T-helper 2 cell treated with Interferon-gamma antibody and Interleukin-4, amounts not matched to agents 5 μg/mL and 100 μg/mL, for 36 hours (primary cell): ENCODE measurements around the gene ZDHHC11B.
A peak's percentile ranks its signal among the peaks of the same experiment; 100 is the strongest.
"Not testable (repeated sequence)": the region's sequence is repeated elsewhere in the genome, so short reads cannot be mapped to it uniquely, and the experiment has no call there.

Source experiments
- DNase-seq: peaks from one replicate; pipeline ENCODE4 v3.0.0; 2021; ENCODE audit warnings: low spot score
- H3K27ac Mint-ChIP-seq: one replicate; pipeline ENCODE4 v1.8.0; 2021; ENCODE audit warnings: mild to moderate bottlenecking, mixed read lengths
- H3K27me3 Mint-ChIP-seq: one replicate; pipeline ENCODE4 v1.8.0; 2021; ENCODE audit warnings: low read depth, mixed read lengths
- H3K36me3 Mint-ChIP-seq: one replicate; pipeline ENCODE4 v1.8.0; 2021; ENCODE audit warnings: low read depth, mixed read lengths
- H3K4me1 Mint-ChIP-seq: one replicate; pipeline ENCODE4 v1.8.0; 2021; ENCODE audit warnings: low read depth, mixed read lengths
- H3K4me3 Mint-ChIP-seq: one replicate; pipeline ENCODE4 v1.8.0; 2022; ENCODE audit warnings: mild to moderate bottlenecking, moderate library complexity, mixed read lengths
- H3K9me3 Mint-ChIP-seq: one replicate; pipeline ENCODE4 v1.8.0; 2021; ENCODE audit warnings: mixed read lengths

The ZDHHC11B gene

DNA sequence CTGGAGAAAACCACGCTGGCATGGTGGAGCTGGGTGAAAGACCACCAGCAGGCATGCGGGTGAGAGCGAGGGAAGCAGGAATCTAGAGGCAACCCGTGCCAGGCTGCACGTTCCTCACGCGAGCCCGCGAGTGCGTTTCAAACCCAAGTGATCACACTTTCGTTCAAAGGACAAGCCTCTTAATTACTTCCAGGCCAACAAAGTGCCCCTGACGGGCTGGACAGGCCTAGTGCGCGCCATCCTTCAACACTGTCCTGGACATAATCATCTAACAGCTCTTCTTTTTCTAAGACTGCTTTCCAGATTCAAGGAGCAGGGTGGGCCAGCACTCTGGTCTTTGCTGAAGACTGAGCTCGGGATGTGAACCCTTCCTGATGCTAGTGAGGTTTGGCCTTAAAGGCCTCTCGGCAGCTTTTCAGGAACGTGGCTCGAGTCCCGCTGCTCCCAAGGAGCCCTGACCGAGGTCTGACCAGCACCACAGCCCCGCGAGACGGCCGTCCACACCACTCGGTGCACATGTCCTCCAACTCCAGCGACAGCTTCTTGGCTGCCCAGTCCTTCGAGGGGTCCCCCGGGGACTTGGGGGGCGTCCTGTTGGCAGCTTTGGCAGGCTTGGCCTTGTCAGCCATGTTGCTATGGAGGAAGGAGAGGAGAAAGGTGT, 14.9 kb downstream of the ZDHHC11B start:
- H3K9me3 Mint-ChIP-seq, H3K36me3 Mint-ChIP-seq, H3K27me3 Mint-ChIP-seq, H3K4me1 Mint-ChIP-seq, H3K4me3 Mint-ChIP-seq, DNase-seq, H3K27ac Mint-ChIP-seq: not testable (repeated sequence)

DNA sequence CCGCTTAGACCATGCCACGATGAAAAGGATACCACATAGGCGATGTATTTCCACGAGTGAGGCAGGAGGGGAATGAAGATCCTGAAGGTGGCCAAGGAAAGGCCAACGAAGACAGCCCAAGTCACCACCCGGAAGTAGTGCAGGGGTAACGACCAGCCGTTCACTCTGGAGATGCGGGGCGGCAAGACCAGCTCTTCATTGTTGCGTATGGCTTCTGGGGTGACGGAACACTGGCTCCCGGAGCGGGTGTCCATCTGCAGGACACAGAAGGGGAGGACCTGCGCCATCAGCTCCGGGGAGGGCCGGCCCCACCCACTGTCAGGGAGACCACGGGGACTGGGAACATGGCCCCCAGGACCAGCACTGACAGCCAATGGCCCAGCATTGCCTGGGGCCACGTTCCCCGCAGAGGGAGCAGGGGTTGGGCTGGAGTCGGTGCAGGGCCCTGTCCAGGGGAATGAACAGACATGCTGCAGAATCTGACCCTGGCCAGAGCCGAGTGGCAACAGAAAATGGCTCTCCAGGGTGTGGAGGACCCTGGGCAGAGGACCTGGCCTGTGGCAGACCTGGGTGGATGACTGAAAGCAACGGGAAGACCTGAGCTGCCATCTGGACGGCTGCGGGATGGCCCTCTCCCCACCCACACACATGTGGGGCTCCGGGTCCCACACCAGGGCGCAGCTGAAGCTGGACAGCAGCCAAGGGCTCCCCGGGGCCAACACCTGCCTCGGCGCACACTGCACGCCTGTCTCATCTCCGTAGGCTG, 17.7 kb downstream of the ZDHHC11B start:
- no peak for DNase-seq
- H3K4me3 Mint-ChIP-seq = no peak overlapping the region
- H3K27me3 Mint-ChIP-seq = no peaks in the 10 kb centered on the region
- H3K27ac Mint-ChIP-seq = no peak overlapping the region
- no peaks in the 10 kb centered on the region for H3K4me1 Mint-ChIP-seq
- H3K36me3 Mint-ChIP-seq = no peaks in the 10 kb centered on the region
- no peaks in the 10 kb centered on the region for H3K9me3 Mint-ChIP-seq

DNA sequence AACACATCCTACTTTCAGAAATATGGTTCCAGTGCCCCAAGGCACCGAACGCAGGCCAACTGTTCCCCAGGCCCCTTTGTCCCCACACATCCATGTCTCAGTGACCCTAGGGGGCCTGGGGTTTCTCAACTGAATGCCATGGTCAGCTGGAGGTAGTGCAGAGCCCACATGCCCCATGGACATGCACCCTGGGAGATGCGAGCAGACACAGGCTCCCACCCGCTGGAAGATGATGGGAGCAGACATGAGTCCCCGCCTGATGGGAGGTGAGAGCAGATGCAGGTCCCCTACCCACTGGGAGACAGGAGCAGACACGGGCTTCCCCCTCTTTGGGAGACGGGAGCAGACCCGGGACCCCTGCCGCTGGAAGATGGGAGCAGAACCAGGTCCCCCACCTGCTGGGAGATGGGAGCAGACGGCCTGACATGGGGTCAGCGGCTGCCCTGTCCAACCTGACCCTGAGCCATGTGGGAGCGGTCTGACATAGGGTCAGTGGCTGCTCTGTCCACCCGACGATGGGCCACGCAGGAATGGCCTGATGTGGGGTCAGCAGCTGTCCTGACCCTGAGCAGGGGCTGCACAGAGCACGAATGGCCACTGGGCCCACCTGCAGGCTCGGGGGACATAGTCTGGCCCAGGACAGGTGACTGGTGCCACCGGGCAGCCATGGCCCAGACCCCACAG, 18.4 kb downstream of the ZDHHC11B start:
- Mint-ChIP-seq H3K4me1 (no peaks in the 10 kb centered on the region), H3K9me3 (no peaks in the 10 kb centered on the region), H3K4me3 (no peak overlapping the region), H3K36me3 (no peaks in the 10 kb centered on the region), H3K27ac (no peak overlapping the region), H3K27me3 (no peaks in the 10 kb centered on the region)
- no peak for DNase-seq

DNA sequence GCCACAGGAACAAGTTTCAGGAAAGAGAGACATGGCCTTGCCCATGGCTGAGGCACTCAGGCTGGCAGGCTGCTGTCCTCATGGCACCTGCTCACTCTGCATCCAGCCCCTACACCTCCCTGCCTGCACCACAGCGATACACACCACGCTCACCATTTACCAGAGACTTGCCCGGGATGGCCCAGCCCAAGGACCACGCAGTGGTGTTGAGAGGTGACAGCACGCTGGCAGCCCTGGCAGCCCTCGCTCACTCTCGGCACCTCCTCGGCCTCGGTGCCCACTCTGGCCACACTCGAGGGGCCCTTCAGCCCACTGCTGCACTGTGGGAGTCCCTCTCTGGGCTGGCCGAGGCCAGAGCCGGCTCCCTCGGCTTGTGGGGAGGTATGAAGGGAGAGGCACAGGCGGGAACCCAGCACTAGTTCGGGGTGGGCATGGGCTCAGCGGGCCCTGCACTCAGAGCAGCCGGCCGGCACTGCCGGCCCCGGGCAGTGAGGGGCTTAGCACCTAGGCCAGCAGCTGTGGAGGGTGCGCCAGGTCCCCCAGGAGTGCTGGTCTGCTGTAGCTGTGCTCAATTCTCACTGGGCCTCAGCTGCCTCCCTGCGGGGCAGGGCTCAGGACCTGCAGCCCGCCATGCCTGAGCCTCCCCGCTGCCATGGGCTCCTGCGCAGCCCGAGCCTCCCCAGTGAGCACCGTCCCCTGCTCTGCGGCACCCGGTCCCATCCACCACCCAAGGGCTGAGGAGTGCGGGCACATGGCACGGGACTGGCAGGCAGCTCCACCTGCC, 20.3 kb downstream of the ZDHHC11B start:
- Mint-ChIP-seq H3K27ac (no peak overlapping the region), H3K9me3 (no peaks in the 10 kb centered on the region), H3K36me3 (no peaks in the 10 kb centered on the region), H3K4me3 (no peak overlapping the region), H3K27me3 (no peaks in the 10 kb centered on the region), H3K4me1 (peaks cover 2% of the 10 kb centered on the region)
- no peak for DNase-seq

DNA sequence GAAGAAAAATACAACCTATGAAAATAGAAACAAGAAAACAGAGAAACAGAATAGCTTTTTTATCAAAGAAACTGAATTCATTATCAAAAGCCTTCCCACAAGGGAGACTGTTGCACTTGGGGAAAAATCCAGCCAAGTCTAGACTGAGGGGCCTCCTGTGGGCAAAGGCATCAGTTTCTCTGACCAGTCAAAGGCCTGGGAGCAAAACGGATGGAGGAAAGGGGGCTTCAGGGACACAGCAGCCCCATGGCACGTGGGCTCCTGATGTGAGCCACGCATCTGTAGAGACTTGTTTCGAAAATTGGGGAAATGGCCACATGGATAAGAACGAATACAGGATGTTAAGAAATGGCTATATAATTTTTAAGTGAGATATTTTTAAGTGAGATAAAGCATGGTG, 21.1 kb downstream of the ZDHHC11B start:
- Mint-ChIP-seq H3K9me3 (no peaks in the 10 kb centered on the region), H3K4me3 (no peak overlapping the region), H3K27me3 (no peaks in the 10 kb centered on the region), H3K4me1 (peaks cover 5% of the 10 kb centered on the region), H3K36me3 (no peaks in the 10 kb centered on the region), H3K27ac (no peak overlapping the region)
- no peak for DNase-seq

DNA sequence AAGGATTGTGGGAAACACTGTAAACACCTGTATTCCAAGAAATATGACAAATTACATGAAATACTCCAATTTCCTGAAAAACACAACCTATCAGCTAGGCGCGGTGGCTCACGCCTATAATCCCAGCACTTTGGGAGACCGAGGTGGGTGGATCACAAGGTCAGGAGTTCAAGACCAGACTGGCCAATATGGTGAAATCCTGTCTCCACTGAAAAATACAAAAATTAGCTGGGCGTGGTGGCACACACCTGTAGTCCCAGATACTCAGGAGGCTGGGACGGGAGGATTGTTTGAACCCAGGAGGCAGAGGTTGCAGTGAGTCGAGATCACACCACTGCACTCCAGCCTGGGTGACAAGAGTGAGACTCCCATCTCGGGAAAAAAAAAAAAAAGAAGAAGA, 21.5 kb downstream of the ZDHHC11B start:
- not testable (repeated sequence) for H3K27me3 Mint-ChIP-seq, H3K27ac Mint-ChIP-seq, DNase-seq, H3K9me3 Mint-ChIP-seq, H3K36me3 Mint-ChIP-seq, H3K4me3 Mint-ChIP-seq, H3K4me1 Mint-ChIP-seq

DNA sequence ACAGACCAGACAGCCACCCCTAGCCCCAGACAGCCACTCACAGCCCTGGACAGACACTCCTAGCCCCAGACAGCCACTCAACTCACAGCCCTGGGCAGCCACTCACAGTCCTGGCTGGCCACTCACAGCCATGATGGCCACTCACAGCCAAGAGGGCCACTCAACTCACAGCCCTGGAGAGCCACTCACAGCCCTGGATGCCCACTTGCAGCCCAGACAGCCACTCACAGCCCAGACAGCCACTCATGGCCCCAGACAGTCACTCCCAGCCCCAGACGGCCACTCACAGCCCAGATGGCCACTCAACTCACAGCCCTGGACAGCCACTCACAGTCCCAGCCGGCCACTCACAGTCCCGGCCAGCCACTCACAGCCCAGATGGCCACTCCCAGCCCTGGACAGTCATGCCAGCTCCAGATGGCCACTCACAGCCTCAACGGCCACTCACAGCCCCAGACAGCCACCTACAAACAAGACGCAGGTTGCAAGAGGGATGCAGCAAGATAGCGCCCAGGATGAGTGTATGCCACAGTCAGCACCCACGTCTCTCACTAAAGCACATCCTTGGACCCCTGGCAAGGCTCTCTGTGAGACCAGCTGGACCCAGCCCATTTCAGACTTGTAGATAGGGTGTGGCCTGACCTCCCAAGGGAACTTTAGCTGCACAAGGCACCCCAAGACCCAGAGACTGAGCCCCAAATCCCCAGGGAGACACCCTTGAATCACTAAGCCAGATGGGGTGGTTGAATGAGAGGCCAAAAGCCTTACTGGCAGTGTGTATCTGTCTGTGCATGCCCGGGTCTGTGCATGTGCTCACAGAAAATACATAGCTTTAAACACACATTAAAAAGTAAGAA, 22.4 kb downstream of the ZDHHC11B start:
- Mint-ChIP-seq H3K4me3 (no peak overlapping the region), H3K36me3 (no peaks in the 10 kb centered on the region), H3K4me1 (peaks cover 5% of the 10 kb centered on the region), H3K9me3 (no peaks in the 10 kb centered on the region), H3K27ac (no peak overlapping the region), H3K27me3 (no peaks in the 10 kb centered on the region)
- DNase-seq = no peak

DNA sequence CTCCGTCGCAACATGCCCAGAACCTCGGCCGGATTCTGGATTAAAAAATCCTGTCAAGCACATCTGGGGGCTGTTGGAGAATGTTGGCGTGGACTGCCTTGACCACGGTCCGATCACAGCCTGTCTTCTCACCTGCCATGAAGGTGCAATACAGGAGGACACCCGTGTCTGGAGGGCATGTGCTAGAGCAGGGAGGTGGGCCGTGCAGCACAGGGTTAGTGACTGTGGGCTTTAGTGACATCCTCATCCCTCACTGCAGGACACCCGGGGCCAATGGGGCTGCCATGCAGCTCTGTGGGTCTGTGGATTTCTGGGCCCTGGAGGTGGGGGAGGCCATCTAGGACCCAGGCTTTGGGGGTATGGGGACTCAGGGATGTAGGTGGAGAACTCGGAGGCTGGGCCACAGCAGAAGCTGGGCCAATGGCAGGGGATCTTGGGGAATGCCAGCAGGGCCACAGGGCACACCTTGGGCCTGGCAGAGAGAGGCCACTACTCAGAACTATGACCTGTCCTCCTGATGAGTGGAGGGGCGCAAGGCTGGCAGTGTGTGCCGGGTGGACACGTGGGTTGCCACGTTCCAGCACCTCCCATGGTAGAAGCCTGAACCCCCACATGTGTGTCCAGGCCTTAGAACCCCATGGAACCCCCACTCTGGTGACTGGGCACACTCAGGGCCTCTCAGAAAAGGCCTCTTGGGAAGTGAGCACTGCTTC, 23.3 kb downstream of the ZDHHC11B start:
- Mint-ChIP-seq H3K27ac (no peak overlapping the region), H3K27me3 (no peaks in the 10 kb centered on the region), H3K4me3 (no peak overlapping the region), H3K36me3 (no peaks in the 10 kb centered on the region), H3K4me1 (peaks cover 5% of the 10 kb centered on the region), H3K9me3 (no peaks in the 10 kb centered on the region)
- no peak for DNase-seq

DNA sequence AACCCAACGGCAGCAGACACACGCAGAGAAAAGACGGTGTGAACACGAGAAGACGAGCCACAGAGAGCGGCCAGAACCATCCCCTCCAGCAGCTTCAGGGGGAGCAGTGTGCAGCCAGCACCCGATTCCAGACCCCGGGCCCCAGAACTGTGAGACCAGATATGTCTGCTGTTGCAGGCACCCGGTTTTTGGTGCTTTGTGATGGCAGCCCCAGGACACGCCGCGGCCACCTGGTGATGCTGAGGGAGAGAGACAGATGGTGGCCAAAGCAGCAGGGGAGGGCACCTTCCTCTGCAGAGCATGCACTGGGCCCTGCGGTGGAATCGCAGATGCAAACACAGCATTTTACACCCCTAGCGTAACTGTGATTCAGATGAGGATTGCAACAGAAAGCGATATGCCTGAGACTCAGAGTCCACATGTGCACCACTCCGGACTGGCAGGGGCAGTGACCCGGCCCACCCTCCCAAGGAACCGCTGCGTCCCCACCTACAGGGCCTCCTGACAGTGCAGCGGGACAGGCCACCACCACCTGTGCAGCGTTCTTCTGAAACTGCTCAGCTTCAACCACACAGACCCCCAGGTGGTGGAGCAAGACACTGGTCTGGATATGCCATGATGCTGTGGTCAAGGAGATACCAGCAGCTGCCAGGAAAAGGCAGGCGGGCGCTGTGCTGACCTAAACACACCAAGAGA, 24.0 kb downstream of the ZDHHC11B start:
- Mint-ChIP-seq H3K36me3 (no peaks in the 10 kb centered on the region), H3K27ac (no peak overlapping the region), H3K9me3 (no peaks in the 10 kb centered on the region), H3K4me3 (no peak overlapping the region), H3K4me1 (peaks cover 5% of the 10 kb centered on the region), H3K27me3 (no peaks in the 10 kb centered on the region)
- no peak for DNase-seq

DNA sequence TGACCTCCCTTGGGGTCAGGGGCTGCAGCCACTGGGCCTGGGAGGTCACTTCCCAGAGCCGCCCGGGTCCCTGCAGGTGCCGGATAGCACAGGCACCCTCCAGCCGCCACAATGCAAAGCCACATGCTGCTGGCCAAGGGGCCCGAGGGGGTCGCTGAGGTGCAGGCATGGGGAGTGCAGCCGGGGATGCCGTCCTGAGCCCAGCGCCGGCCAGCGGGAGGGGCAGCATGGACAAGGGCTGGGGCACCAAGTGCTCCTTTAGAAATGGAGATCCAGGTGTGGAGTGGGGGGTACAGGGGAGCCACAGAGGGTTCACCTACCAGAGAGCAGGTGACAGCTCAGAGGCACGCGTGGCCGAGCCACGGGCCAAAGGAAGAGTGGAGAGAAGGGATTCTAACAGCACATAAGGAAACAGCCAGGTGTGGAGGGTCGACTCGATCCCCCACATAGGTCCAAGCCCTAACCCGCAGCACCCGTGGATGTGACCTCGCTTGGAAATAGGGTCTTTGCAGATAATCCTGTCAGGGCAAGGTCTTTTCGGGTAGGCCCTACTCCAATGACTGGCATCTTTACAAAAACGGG, 24.7 kb downstream of the ZDHHC11B start:
- no peaks in the 10 kb centered on the region for H3K36me3 Mint-ChIP-seq

DNA sequence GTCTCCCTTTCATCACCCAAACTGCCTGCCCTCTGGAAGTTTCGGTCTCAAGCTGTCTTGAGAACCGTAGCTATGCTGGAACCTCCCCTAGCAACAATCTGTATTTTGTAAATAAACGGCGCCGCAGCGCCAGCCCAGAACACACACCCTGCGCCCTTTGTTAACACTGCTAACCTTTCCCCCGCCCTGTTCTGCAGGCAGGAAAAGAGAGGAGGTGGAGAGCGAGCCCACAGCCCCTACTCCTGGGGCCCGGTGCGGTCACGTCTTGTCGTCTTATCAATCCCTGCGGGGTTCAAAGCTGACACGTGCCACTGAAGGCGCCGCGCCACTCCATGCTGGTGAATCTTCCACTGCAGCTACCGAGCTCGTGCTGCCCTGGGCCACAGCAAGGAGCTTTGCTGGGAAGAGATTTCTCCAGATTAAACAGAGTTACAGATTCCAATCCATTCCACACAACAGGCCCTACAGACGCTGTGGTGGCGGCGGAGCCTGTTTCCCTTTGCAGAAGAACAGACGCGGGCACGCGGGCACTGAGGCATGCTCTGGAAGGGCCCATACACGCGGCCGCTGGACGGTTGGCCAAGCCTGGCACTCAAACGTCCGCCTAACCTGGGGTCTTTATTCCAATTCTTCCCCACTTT, 25.3 kb downstream of the ZDHHC11B start:
- Mint-ChIP-seq H3K9me3 (no peaks in the 10 kb centered on the region), H3K36me3 (no peaks in the 10 kb centered on the region), H3K4me1 (peaks cover 5% of the 10 kb centered on the region), H3K4me3 (peak overlapping the region; percentile 41), H3K27me3 (no peaks in the 10 kb centered on the region), H3K27ac (no peak overlapping the region)
- no peak for DNase-seq

More for the DNA sequence above, 24.7 kb downstream of the ZDHHC11B start:
- no peaks in the 10 kb centered on the region for H3K27me3 Mint-ChIP-seq
- H3K4me3 Mint-ChIP-seq = no peak overlapping the region
- H3K4me1 Mint-ChIP-seq = peaks cover 5% of the 10 kb centered on the region
- H3K27ac Mint-ChIP-seq = no peak overlapping the region
- no peaks in the 10 kb centered on the region for H3K9me3 Mint-ChIP-seq
- DNase-seq = no peak

DNA sequence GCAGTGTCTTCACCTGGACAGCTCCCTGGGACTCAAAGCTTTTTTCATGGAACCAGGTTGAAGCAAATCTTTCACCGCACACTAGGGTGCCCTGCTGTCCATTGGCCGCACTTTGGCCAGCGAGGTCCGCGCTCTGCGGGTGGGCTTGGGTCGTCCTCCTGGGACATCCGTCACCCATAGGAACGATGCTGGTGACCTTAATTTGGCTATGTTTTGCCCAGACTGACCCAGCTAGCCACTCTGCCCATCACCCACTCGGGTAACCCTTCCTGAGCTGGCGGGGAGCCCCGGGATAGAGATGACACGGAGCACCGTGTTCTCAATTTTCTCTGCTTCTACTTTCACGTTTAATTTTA, 25.9 kb downstream of the ZDHHC11B start:
- no peak overlapping the region for H3K27ac Mint-ChIP-seq
- DNase-seq = no peak
- no peaks in the 10 kb centered on the region for H3K36me3 Mint-ChIP-seq
- no peaks in the 10 kb centered on the region for H3K27me3 Mint-ChIP-seq
- H3K9me3 Mint-ChIP-seq = no peaks in the 10 kb centered on the region
- peaks cover 5% of the 10 kb centered on the region for H3K4me1 Mint-ChIP-seq
- peak overlapping the region; percentile 41 for H3K4me3 Mint-ChIP-seq
